GM12801 (cell line): ENCODE results near the gene ELK1.

Experiments
- TF ChIP-seq, protein P1 (sequence below): IDR thresholded peaks from one replicate; pipeline ENCODE4 v1.5.1; 2011; ENCODE audit warnings: control low read depth; ENCODE audit not compliant: insufficient read length; ENCODE audit errors: extremely low read depth

ELK1 gene

DNA sequence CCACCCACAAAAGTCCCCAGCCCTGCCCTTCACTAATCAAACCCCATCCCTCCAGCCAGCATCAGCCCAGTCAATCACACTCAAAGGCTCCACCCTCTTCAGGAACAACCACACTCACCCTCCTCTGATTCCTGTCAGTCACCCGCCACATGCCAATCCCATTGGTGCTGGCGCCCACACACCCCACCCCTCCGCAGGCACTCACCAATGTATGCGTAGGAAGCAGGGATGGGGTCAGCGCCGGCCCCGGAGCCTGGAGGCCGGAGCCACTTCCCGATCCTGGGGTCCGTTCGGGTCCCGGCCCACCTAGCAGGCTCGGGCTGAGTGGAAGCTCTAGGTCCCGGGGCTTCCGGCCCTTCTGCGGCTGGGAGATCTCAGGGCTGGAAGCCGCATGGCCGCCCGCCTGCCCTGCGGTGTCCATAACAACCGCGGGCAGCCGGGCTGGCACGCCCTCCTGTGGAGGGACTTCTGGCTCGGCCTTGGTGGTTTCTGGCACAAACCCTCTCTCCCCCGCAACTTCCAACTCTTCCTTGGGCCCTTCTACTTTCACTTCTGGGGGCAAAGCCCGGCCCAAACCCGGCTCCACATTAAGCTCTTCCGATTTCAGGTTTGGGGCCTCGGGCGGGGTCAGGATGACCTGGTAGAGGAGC is 12.7 kb downstream of the ELK1 start:
- TF ChIP-seq, protein P1, sequence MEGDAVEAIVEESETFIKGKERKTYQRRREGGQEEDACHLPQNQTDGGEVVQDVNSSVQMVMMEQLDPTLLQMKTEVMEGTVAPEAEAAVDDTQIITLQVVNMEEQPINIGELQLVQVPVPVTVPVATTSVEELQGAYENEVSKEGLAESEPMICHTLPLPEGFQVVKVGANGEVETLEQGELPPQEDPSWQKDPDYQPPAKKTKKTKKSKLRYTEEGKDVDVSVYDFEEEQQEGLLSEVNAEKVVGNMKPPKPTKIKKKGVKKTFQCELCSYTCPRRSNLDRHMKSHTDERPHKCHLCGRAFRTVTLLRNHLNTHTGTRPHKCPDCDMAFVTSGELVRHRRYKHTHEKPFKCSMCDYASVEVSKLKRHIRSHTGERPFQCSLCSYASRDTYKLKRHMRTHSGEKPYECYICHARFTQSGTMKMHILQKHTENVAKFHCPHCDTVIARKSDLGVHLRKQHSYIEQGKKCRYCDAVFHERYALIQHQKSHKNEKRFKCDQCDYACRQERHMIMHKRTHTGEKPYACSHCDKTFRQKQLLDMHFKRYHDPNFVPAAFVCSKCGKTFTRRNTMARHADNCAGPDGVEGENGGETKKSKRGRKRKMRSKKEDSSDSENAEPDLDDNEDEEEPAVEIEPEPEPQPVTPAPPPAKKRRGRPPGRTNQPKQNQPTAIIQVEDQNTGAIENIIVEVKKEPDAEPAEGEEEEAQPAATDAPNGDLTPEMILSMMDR = no peak

- TF ChIP-seq, protein P1 = no peak
These were observed 15.3 kb downstream of the ELK1 start for GRCh38 chrX:47634871-47635575.

- TF ChIP-seq, protein P1 = no peak
These were observed 16.4 kb downstream of the ELK1 start for GRCh38 chrX:47633689-47634590.

- TF ChIP-seq, protein P1 = no peak
These were observed 17.7 kb downstream of the ELK1 start for GRCh38 chrX:47632666-47633065.

- TF ChIP-seq, protein P1 = no peak
These were observed 18.7 kb downstream of the ELK1 start for GRCh38 chrX:47631676-47632075.

DNA sequence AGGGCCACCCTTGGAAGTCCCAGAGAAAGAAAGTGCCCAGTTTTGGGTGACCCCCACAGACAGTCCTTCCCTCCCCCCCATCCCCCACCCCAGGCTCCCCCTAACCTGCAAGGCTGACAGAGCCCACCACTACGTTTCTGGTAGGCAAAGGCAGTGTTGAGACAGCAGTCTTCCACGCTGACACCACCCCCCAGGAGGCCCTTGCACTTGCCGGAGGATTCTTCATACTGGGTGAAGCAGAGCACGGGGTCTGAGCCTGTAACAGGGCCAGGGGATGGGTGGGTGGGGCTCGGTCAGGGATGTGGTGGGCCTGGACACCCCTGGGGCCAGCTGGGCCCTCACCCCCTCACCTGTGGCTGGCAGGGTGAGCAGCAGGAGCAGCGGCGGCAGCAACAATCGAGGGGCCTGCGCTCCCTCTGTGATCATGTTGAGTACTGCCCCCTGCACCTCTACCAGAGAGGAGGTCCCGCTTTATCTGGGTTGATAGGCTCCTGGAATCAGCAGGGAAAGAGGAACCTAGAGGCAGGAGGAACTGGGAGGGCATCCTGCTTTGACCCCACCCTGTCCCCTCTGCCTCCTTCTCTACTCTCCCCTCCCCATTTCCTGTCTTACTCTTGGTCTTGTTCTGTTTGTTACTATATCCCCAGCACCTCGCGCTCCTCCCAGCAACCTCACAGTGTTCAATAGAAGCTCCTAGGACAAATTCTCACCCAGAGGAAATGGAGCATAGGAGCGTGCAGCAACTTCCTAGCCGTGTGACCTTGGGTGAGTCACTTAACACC is 20.8 kb downstream of the ELK1 start, which contains the start of gene CFP:
CFP (minus strand) TSS at position 512 of the 782 bp plus-strand sequence; CDS start at position 426, 86 bp downstream.
- TF ChIP-seq, protein P1 = no peak
